GM11168 (cell line): ENCODE data around the gene CYP27C1.

Experiments used
- in situ Hi-C: fragments of 300-500 bp; cut with MboI; formaldehyde crosslinking; loops from one replicate; pipeline ENCODE4 v1.12.0; 2022; ENCODE audit warnings: low sequenced_read_pairs; ENCODE audit not compliant: unreplicated experiment

Gene CYP27C1

GRCh38 chr2:127157651-127158485 lies 62.2 kb downstream of the CYP27C1 start:
- in situ Hi-C loops: no loop called here

GRCh38 chr2:127157114-127157513 lies 63.0 kb downstream of the CYP27C1 start:
- in situ Hi-C loops: no loop called here

GRCh38 chr2:127155947-127156346 lies 64.2 kb downstream of the CYP27C1 start:
- in situ Hi-C loops: no loop called here

DNA sequence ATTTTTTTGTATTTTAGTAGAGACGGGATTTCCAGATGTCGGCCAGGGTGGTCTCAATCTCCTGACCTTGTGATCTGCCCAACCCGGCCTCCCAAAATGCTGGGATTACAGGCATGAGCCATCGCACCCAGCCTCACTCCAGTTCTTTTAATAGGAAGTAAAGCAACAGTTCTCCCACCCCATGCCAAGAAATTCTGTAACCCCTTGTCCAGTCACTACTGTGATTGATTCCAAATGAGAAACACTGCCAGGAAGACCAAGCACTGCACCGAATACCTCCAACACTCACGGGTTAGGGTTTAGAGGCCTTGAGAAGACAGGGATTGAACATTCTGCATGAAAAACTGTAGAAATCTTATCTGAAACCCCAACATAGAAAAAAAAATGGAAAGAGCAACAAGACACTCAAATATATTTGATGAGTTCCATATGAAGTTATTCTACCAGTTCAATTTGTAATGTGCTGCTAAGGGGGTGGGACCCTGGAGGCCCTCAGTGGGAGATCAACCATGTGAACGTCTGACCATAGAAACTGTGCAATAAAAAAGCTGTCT lies 65.0 kb downstream of the CYP27C1 start:
- in situ Hi-C loops: no loop called here

DNA sequence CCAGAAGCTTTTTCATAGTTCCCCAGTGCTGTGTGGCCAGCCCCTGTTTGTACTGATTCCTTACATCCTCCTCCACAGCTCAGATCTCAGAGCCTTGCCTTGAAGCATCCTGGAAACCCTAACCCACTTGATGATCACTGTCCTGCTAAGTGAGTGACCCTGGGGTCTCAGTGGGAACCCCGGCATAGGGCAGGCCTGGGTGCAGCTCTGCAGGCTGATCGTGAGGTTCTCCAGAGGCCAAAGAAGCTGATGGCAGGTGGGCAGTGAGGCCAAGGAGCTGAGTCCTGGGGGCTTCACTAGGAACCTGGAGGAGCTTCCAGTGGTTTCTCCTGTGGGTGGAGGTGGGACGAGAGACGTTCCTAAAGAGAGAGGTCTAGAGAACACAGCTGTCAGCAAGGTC lies 65.7 kb downstream of the CYP27C1 start:
- in situ Hi-C loops: no loop called here

DNA sequence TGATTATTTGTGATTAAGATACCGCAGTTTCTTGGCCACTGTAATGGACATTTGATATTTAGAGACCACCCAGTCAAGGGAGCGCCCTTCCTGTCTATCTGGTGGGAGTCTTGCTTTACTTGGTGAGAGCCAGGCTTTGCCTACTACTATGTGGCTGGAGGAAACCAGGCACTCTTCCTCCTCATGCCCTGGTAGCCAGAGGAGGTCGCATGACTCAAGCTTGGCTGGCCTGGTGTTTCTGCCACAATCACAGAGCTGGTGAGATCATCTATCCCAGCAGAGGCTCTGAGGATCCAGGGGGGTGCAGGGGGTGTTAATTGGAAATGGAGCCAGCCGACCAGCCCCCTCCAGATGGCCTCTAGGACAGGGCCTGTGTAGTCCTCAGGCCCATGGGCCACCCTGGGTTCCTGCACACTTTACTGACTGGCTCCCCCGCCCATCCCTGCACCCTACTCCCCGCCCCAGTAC lies 66.4 kb downstream of the CYP27C1 start:
- in situ Hi-C loops: no loop called here

- in situ Hi-C loops: no loop called here
Observed at GRCh38 chr2:127150996-127151395, 69.1 kb downstream of the CYP27C1 start.

DNA sequence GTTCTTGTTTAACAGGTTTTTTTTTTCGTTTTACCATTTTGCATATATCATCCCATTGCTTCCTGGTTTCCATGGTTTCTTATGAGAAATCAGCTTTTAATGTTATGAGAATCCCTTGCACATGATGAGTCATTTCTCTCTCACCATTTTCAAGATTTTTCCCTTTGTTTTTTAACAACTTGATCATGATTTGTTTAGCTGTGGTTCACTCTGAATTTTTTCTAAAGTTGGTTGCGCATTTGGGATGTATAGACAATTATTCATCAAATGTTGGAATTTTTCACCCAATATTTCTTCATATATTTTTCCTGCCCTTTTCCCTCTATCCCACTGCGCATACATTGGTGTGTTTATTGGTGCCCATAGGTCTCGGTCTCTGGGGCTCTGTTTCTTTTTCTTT lies 70.7 kb downstream of the CYP27C1 start:
- in situ Hi-C loops: no loop called here

- in situ Hi-C loops: no loop called here
Observed at GRCh38 chr2:127146820-127147502, 73.1 kb downstream of the CYP27C1 start.

- in situ Hi-C loops: no loop called here
Observed at GRCh38 chr2:127146071-127146725, 73.9 kb downstream of the CYP27C1 start.

GRCh38 chr2:127145280-127145895 lies 74.7 kb downstream of the CYP27C1 start:
- in situ Hi-C loops: no loop called here

GRCh38 chr2:127143841-127144782 lies 76.0 kb downstream of the CYP27C1 start:
- in situ Hi-C loops: no loop called here

- in situ Hi-C loops: no loop called here
Observed at GRCh38 chr2:127142663-127143630, 77.2 kb downstream of the CYP27C1 start.

- in situ Hi-C loops: no loop called here
Observed at GRCh38 chr2:127140538-127140937, 79.6 kb downstream of the CYP27C1 start.

DNA sequence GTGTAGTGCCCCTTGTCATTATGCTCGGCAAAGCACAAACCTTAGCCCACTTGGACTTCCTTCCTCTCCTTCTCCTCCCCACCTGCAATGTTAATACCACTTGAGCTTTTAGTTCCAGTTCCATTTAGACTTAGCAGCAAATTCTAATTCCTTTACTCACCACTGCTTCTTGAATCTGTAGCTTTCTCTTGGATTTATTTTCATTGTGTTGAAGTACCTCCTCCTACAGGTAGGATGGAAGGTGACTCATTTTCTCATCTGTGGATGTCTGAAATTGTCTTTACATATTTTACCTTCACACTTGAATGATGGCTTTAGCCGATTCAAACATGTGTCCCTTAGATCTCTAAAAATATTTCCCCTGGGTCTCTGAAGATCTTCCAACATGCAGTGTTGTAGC lies 80.3 kb downstream of the CYP27C1 start:
- in situ Hi-C loops: no loop called here

GRCh38 chr2:127138281-127138680 lies 81.8 kb downstream of the CYP27C1 start:
- in situ Hi-C loops: no loop called here

- in situ Hi-C loops: no loop called here
Observed at GRCh38 chr2:127137741-127138140, 82.4 kb downstream of the CYP27C1 start.

DNA sequence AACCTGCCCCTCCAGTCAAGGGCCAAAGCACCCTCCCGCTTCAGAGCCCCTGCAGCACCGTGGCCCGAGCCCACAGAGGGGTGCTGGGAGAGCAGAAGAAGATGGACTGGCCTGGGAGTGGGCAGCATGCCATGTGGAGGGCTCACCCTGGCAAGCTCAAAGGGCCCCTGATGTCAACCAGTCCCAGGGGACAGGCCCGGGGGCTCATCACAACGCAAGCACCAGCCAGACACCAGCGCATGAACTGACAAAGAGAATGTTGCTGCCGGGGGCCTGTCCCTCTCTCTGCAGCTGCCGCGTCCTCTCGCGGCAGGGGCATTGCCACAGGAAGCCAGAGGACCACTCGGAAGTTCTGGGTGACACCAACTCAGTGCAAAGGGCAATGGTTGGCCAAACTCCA lies 82.9 kb downstream of the CYP27C1 start:
- in situ Hi-C loops: no loop called here
